GM12892 (cell line): Measurements from ENCODE around the gene DOK7.

ENCODE experiments used
- POLR2A ChIP-seq: IDR thresholded peaks from 2 replicates; pipeline ENCODE4 v1.6.1; 2011; ENCODE audit warnings: low read depth, low read length, control low read depth
- TAF1 ChIP-seq: IDR thresholded peaks from 2 replicates; pipeline ENCODE4 v1.6.1; 2011; ENCODE audit warnings: low read depth, mild to moderate bottlenecking, control low read depth, low read length, borderline replicate concordance

DNA sequence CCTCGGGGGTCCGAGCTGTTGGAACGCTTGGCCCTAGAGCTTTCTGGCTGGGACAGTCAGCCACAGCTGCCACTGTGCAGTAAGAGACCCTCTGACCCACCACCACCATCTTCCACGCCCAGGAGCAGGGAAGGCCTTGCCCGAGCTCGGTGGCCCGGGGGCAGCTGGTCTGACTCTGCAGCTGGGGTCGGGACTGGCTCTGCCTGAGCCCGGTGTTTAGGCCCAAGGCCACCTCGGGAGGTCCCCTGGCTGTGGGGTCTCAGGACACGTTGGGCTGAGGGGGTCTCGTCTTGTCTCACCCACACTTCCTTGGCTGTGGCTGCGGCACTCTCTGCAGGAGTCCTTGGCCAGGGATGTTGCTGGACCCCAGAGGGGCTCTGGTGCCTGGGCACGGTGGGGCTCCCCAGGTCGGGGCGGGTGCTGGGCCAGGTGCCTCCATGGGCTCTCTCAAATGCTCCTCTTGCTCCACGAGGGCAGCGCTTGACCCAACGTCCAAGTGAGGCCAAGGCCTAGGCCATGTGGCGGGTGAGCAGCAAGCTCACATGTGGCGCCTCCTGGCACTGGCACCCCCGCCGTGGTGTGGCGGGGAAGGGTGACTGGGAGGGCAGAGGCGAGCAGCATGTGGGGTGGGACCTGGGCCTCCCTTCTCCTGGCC, 22.9 kb downstream of the DOK7 start:
- no peak for TF ChIP-seq POLR2A
- no peak for TF ChIP-seq TAF1
